IMR-90 (cell line): Measurements from ENCODE around the gene PLS1. TPM values are rescaled to one million over a fixed set of nuclear protein-coding genes. Genes with fewer than 3 reads are reported as not detected.
A peak's percentile ranks its signal among the peaks of the same experiment; 100 is the strongest.

Source experiments
- ATAC-seq: fragments of 200-7000 bp; cut with Tn5 transposase; 2 replicates; pipeline ENCODE4 v1.9.1; 2020; ENCODE audit warnings: low read depth, mild to moderate bottlenecking, moderate library complexity
- BruUV-seq: library from RNA; stranded (reverse); fragments of 400-500 nt; replicated peaks from 2 replicates; lab custom pipeline; 2021; lab: Mats Ljungman, UMichigan
- CTCF ChIA-PET: fragments of 300-600 bp; formaldehyde crosslinking; extraction: SDS; loops from one replicate; lab custom pipeline; 2021; ENCODE audit warnings: antibody characterized with exemption; lab: Yijun Ruan, JAX
- POLR2A ChIA-PET: fragments of 300-600 bp; sonication (Branson Sonifier 250); formaldehyde crosslinking; loops from one replicate; lab custom pipeline; 2022; ENCODE audit warnings: antibody characterized with exemption; ENCODE audit not compliant: unreplicated experiment; lab: Charles Lee
- DNase-seq: peaks from one replicate; pipeline ENCODE4 v3.0.0; 2013
- H2AFZ ChIP-seq: replicated peaks from 2 replicates; pipeline ENCODE3; 2013; ENCODE audit warnings: low read length, mild to moderate bottlenecking; ENCODE audit not compliant: poor library complexity
- H2AK5ac ChIP-seq: 2 replicates; pipeline ENCODE4 v1.6.1; 2013; ENCODE audit warnings: low read depth, low read length, inconsistent platforms
- H2AK9ac ChIP-seq: replicated peaks from 2 replicates; pipeline ENCODE3; 2013; ENCODE audit warnings: mild to moderate bottlenecking, low read depth, low read length, moderate library complexity; ENCODE audit not compliant: poor library complexity
- H2BK120ac ChIP-seq: 2 replicates; pipeline ENCODE4 v1.6.1; 2013; ENCODE audit warnings: low read depth, low read length, inconsistent platforms
- H2BK15ac ChIP-seq: 3 replicates; pipeline ENCODE4 v1.6.1; 2013; ENCODE audit warnings: low read depth, low read length, inconsistent platforms
- H2BK20ac ChIP-seq: 2 replicates; pipeline ENCODE4 v1.6.1; 2013; ENCODE audit warnings: low read depth, mild to moderate bottlenecking, inconsistent platforms, low read length, moderate library complexity
- H2BK5ac ChIP-seq: 2 replicates; pipeline ENCODE4 v1.6.1; 2013; ENCODE audit warnings: mild to moderate bottlenecking, low read depth, low read length, inconsistent platforms; ENCODE audit not compliant: poor library complexity, severe bottlenecking
- H3K14ac ChIP-seq: replicated peaks from 2 replicates; pipeline ENCODE4 v1.6.1; 2013; ENCODE audit warnings: low read depth, low read length, inconsistent platforms
- H3K18ac ChIP-seq: 2 replicates; pipeline ENCODE4 v1.6.1; 2013; ENCODE audit warnings: low read depth, low read length, control low read depth
- H3K23ac ChIP-seq: 2 replicates; pipeline ENCODE4 v1.6.1; 2013; ENCODE audit warnings: low read depth, low read length, inconsistent platforms
- H3K27ac ChIP-seq: 2 replicates; pipeline ENCODE4 v1.5.1; 2013; ENCODE audit warnings: mild to moderate bottlenecking, control low read depth, low read length; ENCODE audit not compliant: insufficient read depth
- H3K27me3 ChIP-seq: 2 replicates; pipeline ENCODE4 v1.6.1; 2013; ENCODE audit warnings: low read length; ENCODE audit not compliant: control insufficient read depth, insufficient read depth
- H3K36me3 ChIP-seq: 2 replicates; pipeline ENCODE4 v1.6.1; 2013; ENCODE audit warnings: low read length, mixed read lengths; ENCODE audit not compliant: control insufficient read depth, insufficient read depth
- H3K4ac ChIP-seq: 2 replicates; pipeline ENCODE4 v1.6.1; 2013; ENCODE audit warnings: low read depth, low read length, inconsistent platforms
- H3K4me1 ChIP-seq: 2 replicates; pipeline ENCODE4 v1.6.1; 2013; ENCODE audit warnings: low read length, mixed read lengths; ENCODE audit not compliant: control insufficient read depth, insufficient read depth
- H3K4me2 ChIP-seq: 2 replicates; pipeline ENCODE4 v1.6.1; 2013; ENCODE audit warnings: low read depth, mild to moderate bottlenecking, control low read depth, low read length, moderate library complexity
- H3K4me3 ChIP-seq: 2 replicates; pipeline ENCODE4 v1.5.1; 2013; ENCODE audit warnings: low read depth, mild to moderate bottlenecking, control low read depth, low read length, moderate library complexity; ENCODE audit not compliant: insufficient read depth
- H3K56ac ChIP-seq: 2 replicates; pipeline ENCODE4 v1.6.1; 2013; ENCODE audit warnings: low read length, inconsistent platforms; ENCODE audit not compliant: insufficient read depth; ENCODE audit errors: extremely low read depth
- H3K79me1 ChIP-seq, 2 experiments: 2 replicates each; pipeline ENCODE4 v1.6.1; 2013; ENCODE audit warnings: low read length in 2 of 2, inconsistent platforms in 1 of 2, low read depth in 1 of 2
- H3K9ac ChIP-seq: 2 replicates; pipeline ENCODE4 v1.6.1; 2013; ENCODE audit warnings: low read depth, low read length, control low read depth
- H3K9me1 ChIP-seq: 2 replicates; pipeline ENCODE4 v1.6.1; 2013; ENCODE audit warnings: low read length, inconsistent platforms; ENCODE audit not compliant: insufficient read depth
- H3K9me3 ChIP-seq: 2 replicates; pipeline ENCODE4 v1.6.1; 2013; ENCODE audit warnings: low read length; ENCODE audit not compliant: control insufficient read depth, insufficient read depth
- H4K20me1 ChIP-seq: 2 replicates; pipeline ENCODE4 v1.6.1; 2013; ENCODE audit warnings: low read length, inconsistent platforms; ENCODE audit not compliant: insufficient read depth
- H4K5ac ChIP-seq: 2 replicates; pipeline ENCODE4 v1.6.1; 2013; ENCODE audit warnings: mild to moderate bottlenecking, low read depth, low read length, control low read depth
- H4K8ac ChIP-seq, 2 experiments: 2 replicates each; pipeline ENCODE4 v1.6.1; 2013; ENCODE audit warnings: low read depth in 2 of 2, low read length in 2 of 2, control low read depth in 1 of 2, inconsistent platforms in 1 of 2
- H4K91ac ChIP-seq: 2 replicates; pipeline ENCODE4 v1.6.1; 2013; ENCODE audit warnings: low read depth, low read length, inconsistent platforms; ENCODE audit not compliant: insufficient read depth
- BHLHE40 ChIP-seq: fragments of 150-350 bp; IDR thresholded peaks from 2 replicates; pipeline ENCODE4 v1.6.1; 2016; ENCODE audit warnings: mild to moderate bottlenecking, low read depth, low read length
- CEBPB ChIP-seq: IDR thresholded peaks from 2 replicates; pipeline ENCODE4 v1.6.1; 2012; ENCODE audit warnings: low read depth, low read length, improper control_type of control experiment
- CHD1 ChIP-seq: IDR thresholded peaks from 2 replicates; pipeline ENCODE4 v1.6.1; 2012; ENCODE audit warnings: low read depth, low read length, improper control_type of control experiment
- ELK1 ChIP-seq: fragments of 150-350 bp; IDR thresholded peaks from 2 replicates; pipeline ENCODE4 v1.6.1; 2016; ENCODE audit warnings: low read depth, mild to moderate bottlenecking, low read length, moderate library complexity, borderline replicate concordance
- FOS ChIP-seq: fragments of 150-350 bp; IDR thresholded peaks from 2 replicates; pipeline ENCODE4 v1.6.1; 2016; ENCODE audit warnings: low read depth, low read length
- MAFK ChIP-seq: IDR thresholded peaks from 2 replicates; pipeline ENCODE4 v1.6.1; 2012; ENCODE audit warnings: low read depth, low read length, improper control_type of control experiment
- MAZ ChIP-seq: IDR thresholded peaks from 2 replicates; pipeline ENCODE4 v1.6.1; 2012; ENCODE audit warnings: low read depth, mild to moderate bottlenecking, low read length, improper control_type of control experiment, moderate library complexity, borderline replicate concordance
- MXI1 ChIP-seq: IDR thresholded peaks from 2 replicates; pipeline ENCODE4 v1.6.1; 2012; ENCODE audit warnings: low read depth, mild to moderate bottlenecking, low read length, moderate library complexity, borderline replicate concordance
- NFE2L2 ChIP-seq: fragments of 150-350 bp; IDR thresholded peaks from 2 replicates; pipeline ENCODE4 v1.6.1; 2016; ENCODE audit warnings: low read depth, mild to moderate bottlenecking, low read length
- POLR2A ChIP-seq: IDR thresholded peaks from 2 replicates; pipeline ENCODE4 v1.6.1; 2012; ENCODE audit warnings: mild to moderate bottlenecking, low read depth, low read length
- RAD21 ChIP-seq: IDR thresholded peaks from 2 replicates; pipeline ENCODE4 v1.6.1; 2012; ENCODE audit warnings: low read length, improper control_type of control experiment
- RCOR1 ChIP-seq: IDR thresholded peaks from 2 replicates; pipeline ENCODE4 v1.6.1; 2012; ENCODE audit warnings: mild to moderate bottlenecking, low read length, improper control_type of control experiment; ENCODE audit not compliant: insufficient replicate concordance
- RFX5 ChIP-seq: IDR thresholded peaks from 2 replicates; pipeline ENCODE4 v1.8.0; 2012; ENCODE audit warnings: low read depth, mild to moderate bottlenecking, low read length, moderate library complexity
- SMC3 ChIP-seq: fragments of 150-350 bp; IDR thresholded peaks from 2 replicates; pipeline ENCODE4 v1.6.1; 2016; ENCODE audit warnings: low read depth, mild to moderate bottlenecking, antibody characterized with exemption, low read length, moderate library complexity
- USF2 ChIP-seq: fragments of 150-350 bp; IDR thresholded peaks from 2 replicates; pipeline ENCODE4 v1.6.1; 2017; ENCODE audit warnings: mild to moderate bottlenecking, antibody characterized with exemption, low read length, low read depth
- WGBS, 2 experiments: methylation state at CpG; one replicate each; pipeline versions ENCODE4 v1.1.5 to v1.1.7; 2013; ENCODE audit warnings: missing lambda C conversion rate in 2 of 2; ENCODE audit not compliant: insufficient read length in 1 of 2; ENCODE audit errors: extremely low coverage in 2 of 2; 5-methylcytosine and 5-hydroxymethylcytosine counted together
- dilution Hi-C: fragments of 300-500 bp; cut with HindIII; formaldehyde crosslinking; loops from one replicate; pipeline ENCODE4 v1.14.3; 2018; ENCODE audit warnings: low sequenced_read_pairs; ENCODE audit not compliant: unreplicated experiment
- in situ Hi-C: fragments of 300-500 bp; cut with MboI; formaldehyde crosslinking; loops from 3 replicates; pipeline ENCODE4 v1.14.3; 2019; ENCODE audit warnings: low sequenced_read_pairs, inconsistent platforms, mixed read lengths
- intact Hi-C: fragments of 100-400 bp; cut with micrococcal nuclease; formaldehyde crosslinking; loops from 2 replicates; pipeline ENCODE4 v1.10.0; 2022
- polyA plus RNA-seq, 3 experiments: library from polyadenylated mRNA; depleted of rRNA; stranded (reverse); fragments of >200 nt; gene quantifications; 2 replicates each; pipeline ENCODE4 v1.2.3, GENCODE V29; 2012; ENCODE audit warnings: low replicate concordance in 1 of 3
- total RNA-seq: library from RNA; depleted of rRNA; stranded (reverse); fragments of >200 nt; gene quantifications from 2 replicates; pipeline ENCODE4 v1.2.3, GENCODE V29; 2012
- TF ChIP-seq, protein P1 (sequence below): conservative IDR thresholded peaks from 2 replicates; pipeline ENCODE4 v1.5.1; 2012; ENCODE audit warnings: mild to moderate bottlenecking, low read depth, low read length, improper control_type of control experiment

PLS1 gene
- total and polyA plus RNA-seq, 2 of the 4 experiments (the other 2 are of a cell fraction): 0.29 to 0.90 TPM

GRCh38 chr3:142647856-142648255 lies 51.7 kb downstream of the PLS1 start:
- no peaks in the 10 kb centered on the region for H3K79me1 ChIP-seq
- H3K56ac ChIP-seq: no peak overlapping the region
- intact Hi-C loops: no loop called here
- 69% methylated on average over 1 of the region's 1 CpG; no CpG with 5 or more reads in 1 of the 2 experiments for WGBS, 2 experiments
- no peak overlapping the region for H2AK9ac ChIP-seq
- H3K4ac ChIP-seq: no peak overlapping the region
- no peak overlapping the region for H2BK120ac ChIP-seq
- ChIA-PET CTCF (no interaction called here), POLR2A (no interaction called here)
- TF ChIP-seq RAD21 (no peak), MXI1 (no peak), RFX5 (no peak), NFE2L2 (no peak), BHLHE40 (no peak), CHD1 (no peak), RCOR1 (no peak), FOS (no peak), CEBPB (no peak), ELK1 (no peak), POLR2A (no peak), SMC3 (no peak), USF2 (no peak), MAFK (no peak), MAZ (no peak)
- TF ChIP-seq, protein P1, sequence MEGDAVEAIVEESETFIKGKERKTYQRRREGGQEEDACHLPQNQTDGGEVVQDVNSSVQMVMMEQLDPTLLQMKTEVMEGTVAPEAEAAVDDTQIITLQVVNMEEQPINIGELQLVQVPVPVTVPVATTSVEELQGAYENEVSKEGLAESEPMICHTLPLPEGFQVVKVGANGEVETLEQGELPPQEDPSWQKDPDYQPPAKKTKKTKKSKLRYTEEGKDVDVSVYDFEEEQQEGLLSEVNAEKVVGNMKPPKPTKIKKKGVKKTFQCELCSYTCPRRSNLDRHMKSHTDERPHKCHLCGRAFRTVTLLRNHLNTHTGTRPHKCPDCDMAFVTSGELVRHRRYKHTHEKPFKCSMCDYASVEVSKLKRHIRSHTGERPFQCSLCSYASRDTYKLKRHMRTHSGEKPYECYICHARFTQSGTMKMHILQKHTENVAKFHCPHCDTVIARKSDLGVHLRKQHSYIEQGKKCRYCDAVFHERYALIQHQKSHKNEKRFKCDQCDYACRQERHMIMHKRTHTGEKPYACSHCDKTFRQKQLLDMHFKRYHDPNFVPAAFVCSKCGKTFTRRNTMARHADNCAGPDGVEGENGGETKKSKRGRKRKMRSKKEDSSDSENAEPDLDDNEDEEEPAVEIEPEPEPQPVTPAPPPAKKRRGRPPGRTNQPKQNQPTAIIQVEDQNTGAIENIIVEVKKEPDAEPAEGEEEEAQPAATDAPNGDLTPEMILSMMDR: no peak
- no TSS peak for BruUV-seq
- H3K36me3 ChIP-seq: no peaks in the 10 kb centered on the region
- no peaks in the 10 kb centered on the region; the same call in 1 of the 2 replicates for H3K27me3 ChIP-seq
- no peak overlapping the region for H4K8ac ChIP-seq
- no peak overlapping the region for H3K4me2 ChIP-seq
- dilution Hi-C loops: no loop called here
- no peak overlapping the region for H2AFZ ChIP-seq
- H3K9ac ChIP-seq: no peak overlapping the region
- no peak overlapping the region for H3K4me3 ChIP-seq
- no peak overlapping the region for H2BK15ac ChIP-seq
- no peaks in the 10 kb centered on the region for H3K9me3 ChIP-seq
- ATAC-seq: no peak
- H2BK5ac ChIP-seq: no peak overlapping the region
- H4K20me1 ChIP-seq: no peaks in the 10 kb centered on the region
- no peaks in the 10 kb centered on the region for H3K9me1 ChIP-seq
- H3K14ac ChIP-seq: no peak overlapping the region
- H2BK20ac ChIP-seq: no peak overlapping the region
- no peak overlapping the region for H4K5ac ChIP-seq
- H3K4me1 ChIP-seq: no peaks in the 10 kb centered on the region
- no peak overlapping the region for H3K23ac ChIP-seq
- DNase-seq: peak; percentile 5
- no peak overlapping the region for H4K91ac ChIP-seq
- no peak overlapping the region for H2AK5ac ChIP-seq
- no peak overlapping the region for H3K27ac ChIP-seq
- in situ Hi-C loops: no loop called here
- H3K18ac ChIP-seq: no peak overlapping the region
